Lower leg skin (tissue), 4 donors: ENCODE results near the gene ULBP3. TPM values are rescaled to one million over a fixed set of nuclear protein-coding genes. Genes with fewer than 3 reads are reported as not detected.

Experiments
- DNase-seq, 2 donors: peaks; one replicate each; pipeline ENCODE4 v3.0.0-alpha.2; 2019; ENCODE audit warnings: low spot score in 2 of 2
- H3K4me3 ChIP-seq: fragments of 200-600 bp; sonication (generic); 2 replicates; pipeline ENCODE4 v1.5.1; 2017; ENCODE audit warnings: mild to moderate bottlenecking, low read depth; ENCODE audit not compliant: poor library complexity, severe bottlenecking
- POLR2A ChIP-seq, 2 donors: fragments of 450-650 bp; IDR thresholded peaks; one replicate each; pipeline ENCODE4 v1.6.1; 2016 to 2017; ENCODE audit warnings: antibody characterized with exemption in 2 of 2, mild to moderate bottlenecking in 1 of 2, moderate library complexity in 1 of 2
- WGBS, 2 donors: methylation state at CpG; one replicate each; pipeline ENCODE4 v1.1.5; 2018; 5-methylcytosine and 5-hydroxymethylcytosine counted together
- intact Hi-C: fragments of 100-400 bp; cut with DNase I; formaldehyde crosslinking; loops from one replicate; pipeline ENCODE4 v1.15.0; 2023; ENCODE audit warnings: low total_unique reads
- total RNA-seq, 4 donors: library from RNA; depleted of rRNA; stranded (reverse); fragments of >200 nt; gene quantifications; one replicate each; pipeline ENCODE4 v1.1.0, GENCODE V29; 2016
- TF ChIP-seq, protein P1 (sequence below), 3 donors: fragments of 450-650 bp; IDR thresholded peaks; one replicate each; pipeline ENCODE4 v1.5.1; 2016; ENCODE audit warnings: antibody characterized with exemption in 3 of 3, mild to moderate bottlenecking in 3 of 3, moderate library complexity in 2 of 3

The ULBP3 gene
- 1 to 10 TPM in 3 of 4 donors, not detected in 1; 1.2 to 2.4 (median 1.2) TPM for total RNA-seq

- peak; percentile 68 to 96 for DNase-seq
- intact Hi-C loops = no loop called here
- no peak for TF ChIP-seq POLR2A (IDR thresholded peaks at IDR 0.05)
- TF ChIP-seq, protein P1, sequence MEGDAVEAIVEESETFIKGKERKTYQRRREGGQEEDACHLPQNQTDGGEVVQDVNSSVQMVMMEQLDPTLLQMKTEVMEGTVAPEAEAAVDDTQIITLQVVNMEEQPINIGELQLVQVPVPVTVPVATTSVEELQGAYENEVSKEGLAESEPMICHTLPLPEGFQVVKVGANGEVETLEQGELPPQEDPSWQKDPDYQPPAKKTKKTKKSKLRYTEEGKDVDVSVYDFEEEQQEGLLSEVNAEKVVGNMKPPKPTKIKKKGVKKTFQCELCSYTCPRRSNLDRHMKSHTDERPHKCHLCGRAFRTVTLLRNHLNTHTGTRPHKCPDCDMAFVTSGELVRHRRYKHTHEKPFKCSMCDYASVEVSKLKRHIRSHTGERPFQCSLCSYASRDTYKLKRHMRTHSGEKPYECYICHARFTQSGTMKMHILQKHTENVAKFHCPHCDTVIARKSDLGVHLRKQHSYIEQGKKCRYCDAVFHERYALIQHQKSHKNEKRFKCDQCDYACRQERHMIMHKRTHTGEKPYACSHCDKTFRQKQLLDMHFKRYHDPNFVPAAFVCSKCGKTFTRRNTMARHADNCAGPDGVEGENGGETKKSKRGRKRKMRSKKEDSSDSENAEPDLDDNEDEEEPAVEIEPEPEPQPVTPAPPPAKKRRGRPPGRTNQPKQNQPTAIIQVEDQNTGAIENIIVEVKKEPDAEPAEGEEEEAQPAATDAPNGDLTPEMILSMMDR (IDR thresholded peaks at IDR 0.05) = no peak
- peak within 1 kb of the TSS; percentile 45 for H3K4me3 ChIP-seq
- 9 to 11% methylated on average over 45 to 54 of the region's 72 CpGs for WGBS, 2 donors
Measured at GRCh38 chr6:150068720-150069648, at the start of gene ULBP3. Gene ULBP3 (minus strand): TSS chr6:150069121. CDS start chr6:150069066, 55 bp downstream.

DNA sequence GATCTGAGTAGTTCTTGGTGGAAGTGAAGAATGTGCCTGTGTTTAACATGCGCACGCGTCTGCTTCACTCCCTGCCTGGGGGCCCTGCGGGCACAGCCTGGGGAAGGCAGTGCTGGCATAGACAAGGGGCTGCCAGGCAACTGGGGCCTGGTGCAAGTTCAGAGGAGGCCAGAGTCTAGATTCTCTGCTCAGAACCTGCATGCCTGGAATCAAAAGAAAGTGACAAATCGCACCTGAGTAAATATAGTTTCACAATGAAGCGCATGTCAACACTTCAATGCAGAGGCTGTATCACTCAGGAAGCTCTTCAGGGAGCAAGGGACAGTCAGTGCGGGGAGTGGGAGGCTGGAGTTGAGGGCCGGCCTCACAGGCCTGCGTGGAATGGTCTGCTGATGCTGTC, 49.7 kb upstream of the ULBP3 start:
- 81 to 92% methylated on average over 9 of the region's 9 CpGs for WGBS, 2 donors
- H3K4me3 ChIP-seq = no peak overlapping the region
- intact Hi-C loops = no loop called here
- TF ChIP-seq POLR2A (IDR thresholded peaks at IDR 0.05) = no peak
- TF ChIP-seq, protein P1 (IDR thresholded peaks at IDR 0.05) = no peak
- DNase-seq = peak in 1 of 2 donors; percentile 70

DNA sequence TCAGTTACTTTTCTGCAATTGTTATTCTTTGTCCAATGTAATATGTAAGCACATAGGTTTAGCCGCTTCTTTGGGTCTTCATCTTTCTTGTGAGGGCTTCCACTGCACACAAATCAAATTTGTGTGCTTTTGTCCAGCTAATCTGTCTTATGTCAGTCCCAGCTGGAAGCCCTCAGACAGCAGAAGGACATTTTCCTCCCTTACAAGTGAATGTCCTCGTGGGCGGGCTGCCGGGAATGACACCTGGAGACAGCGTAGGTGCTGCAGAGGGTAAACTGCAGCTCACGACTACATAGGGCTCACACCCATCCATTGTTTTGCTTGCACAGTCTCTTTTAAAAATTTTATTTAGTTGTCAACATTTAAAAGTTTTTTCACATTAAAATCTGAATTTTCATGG, 49.3 kb upstream of the ULBP3 start:
- TF ChIP-seq, protein P1 (IDR thresholded peaks at IDR 0.05) = no peak
- no peak for TF ChIP-seq POLR2A (IDR thresholded peaks at IDR 0.05)
- intact Hi-C loops = no loop called here
- no peak for DNase-seq
- no peak overlapping the region for H3K4me3 ChIP-seq
- WGBS, 2 donors = 84 to 86% methylated on average over 6 of the region's 6 CpGs

GRCh38 chr6:150116200-150116800, 47.4 kb upstream of the ULBP3 start:
- intact Hi-C loops = no loop called here
- no peak overlapping the region for H3K4me3 ChIP-seq
- TF ChIP-seq POLR2A (IDR thresholded peaks at IDR 0.05) = no peak
- TF ChIP-seq, protein P1 (IDR thresholded peaks at IDR 0.05) = no peak

DNA sequence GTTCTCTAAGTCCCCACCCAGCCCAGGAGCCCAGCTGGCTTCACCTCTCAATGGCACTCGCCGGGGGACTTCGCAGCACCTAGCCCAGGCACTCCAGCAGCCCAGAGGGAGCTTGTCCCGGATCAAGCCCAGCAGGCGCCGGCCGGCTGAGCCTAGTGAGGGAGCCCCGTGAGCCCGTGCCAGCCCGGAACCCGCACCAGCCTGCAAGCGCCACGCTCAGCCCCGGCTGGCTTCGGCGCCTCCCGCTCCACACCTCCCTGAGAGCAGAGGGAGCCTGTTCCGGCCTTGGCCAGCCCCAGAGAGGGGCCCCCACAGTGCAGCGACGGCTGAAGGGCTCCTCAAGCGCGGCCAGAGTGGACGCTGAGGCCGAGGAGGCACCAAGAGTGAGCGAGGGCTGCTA, 46.8 kb upstream of the ULBP3 start:
- WGBS, 2 donors = 96% methylated on average over 19 of the region's 25 CpGs; no CpG with 5 or more reads in 1 of the 2 donors
- intact Hi-C loops = no loop called here

More at GRCh38 chr6:150116200-150116800, 47.4 kb upstream of the ULBP3 start:
- WGBS, 2 donors = 41 to 52% methylated on average over 7 to 8 of the region's 8 CpGs
- DNase-seq = peak in 1 of 2 donors; percentile 53

More for the DNA sequence above, 46.8 kb upstream of the ULBP3 start:
- H3K4me3 ChIP-seq = no peak overlapping the region
- no peak for TF ChIP-seq POLR2A (IDR thresholded peaks at IDR 0.05)
- TF ChIP-seq, protein P1 (IDR thresholded peaks at IDR 0.05) = no peak
- DNase-seq = peak in 1 of 2 donors; percentile 74
